GM12878 (cell line): ENCODE measurements around the gene FBXO33. TPM values are rescaled to one million over a fixed set of nuclear protein-coding genes. Genes with fewer than 3 reads are reported as not detected.

Source experiments
- ASH2L ChIP-seq: fragments of 300-600, 200-600 bp; sonication (generic); IDR thresholded peaks from 2 replicates; pipeline ENCODE4 v1.6.1; 2017; ENCODE audit warnings: low read depth, mild to moderate bottlenecking, borderline replicate concordance
- BHLHE40 ChIP-seq, 2 experiments: fragments of 450-650 bp in 1 of 2; IDR thresholded peaks; 2 replicates each; pipeline ENCODE4 v1.6.1; 2011 to 2017; ENCODE audit warnings: low read depth in 2 of 2, borderline replicate concordance in 1 of 2, improper control_type of control experiment in 1 of 2, low read length in 1 of 2, mild to moderate bottlenecking in 1 of 2
- CBFB ChIP-seq: IDR thresholded peaks from 2 replicates; pipeline ENCODE4 v1.6.1; 2016; ENCODE audit warnings: antibody characterized with exemption, low read depth
- CHD2 ChIP-seq: IDR thresholded peaks from 2 replicates; pipeline ENCODE4 v1.6.1; 2011; ENCODE audit warnings: low read depth, low read length, improper control_type of control experiment, borderline replicate concordance
- CREM ChIP-seq: IDR thresholded peaks from 2 replicates; pipeline ENCODE4 v1.6.1; 2014; ENCODE audit warnings: antibody characterized with exemption, low read depth
- E2F8 ChIP-seq: fragments of 450-650 bp; IDR thresholded peaks from 2 replicates; pipeline ENCODE4 v1.6.1; 2018; ENCODE audit warnings: mild to moderate bottlenecking, low read depth, moderate library complexity; ENCODE audit not compliant: partially characterized antibody
- ETV6 ChIP-seq, 2 experiments: fragments of 450-650 bp in 1 of 2; IDR thresholded peaks in 1 of 2; conservative IDR thresholded peaks in 1 of 2; 2 replicates each; pipeline ENCODE4 v1.6.1; 2014; ENCODE audit warnings: antibody characterized with exemption in 1 of 2, borderline replicate concordance in 1 of 2, low read depth in 1 of 2, mild to moderate bottlenecking in 1 of 2, moderate library complexity in 1 of 2
- FOXK2 ChIP-seq: fragments of 450-650 bp; IDR thresholded peaks from 2 replicates; pipeline ENCODE4 v1.6.1; 2017; ENCODE audit warnings: mild to moderate bottlenecking, moderate library complexity
- GATAD2B ChIP-seq: fragments of 450-650 bp; conservative IDR thresholded peaks from 2 replicates; pipeline ENCODE4 v1.6.1; 2017; ENCODE audit warnings: low read depth, mild to moderate bottlenecking, moderate library complexity
- HDAC6 ChIP-seq: fragments of 200-600 bp; sonication (generic); IDR thresholded peaks from one replicate; pipeline ENCODE4 v1.8.0; 2017; ENCODE audit warnings: antibody characterized with exemption; ENCODE audit not compliant: unreplicated experiment
- IKZF2 ChIP-seq, 2 experiments: fragments of 450-650 bp; IDR thresholded peaks; 2 replicates each; pipeline ENCODE4 v1.6.1; 2017; ENCODE audit warnings: mild to moderate bottlenecking in 2 of 2, moderate library complexity in 2 of 2
- JUNB ChIP-seq: IDR thresholded peaks from 2 replicates; pipeline ENCODE4 v1.6.1; 2016; ENCODE audit warnings: antibody characterized with exemption, mild to moderate bottlenecking
- KLF5 ChIP-seq: fragments of 450-650 bp; IDR thresholded peaks from 2 replicates; pipeline ENCODE4 v1.6.1; 2014; ENCODE audit warnings: mild to moderate bottlenecking; ENCODE audit not compliant: partially characterized antibody
- MAX ChIP-seq: IDR thresholded peaks from 2 replicates; pipeline ENCODE4 v1.6.1; 2012; ENCODE audit warnings: low read depth, low read length, improper control_type of control experiment
- MYB ChIP-seq: fragments of 150-350 bp; IDR thresholded peaks from 2 replicates; pipeline ENCODE4 v1.6.1; 2014; ENCODE audit warnings: mild to moderate bottlenecking, low read depth, low read length, borderline replicate concordance
- NFYA ChIP-seq: IDR thresholded peaks from 2 replicates; pipeline ENCODE4 v1.6.1; 2011; ENCODE audit warnings: low read depth, mild to moderate bottlenecking, low read length, improper control_type of control experiment, borderline replicate concordance
- NFYB ChIP-seq: IDR thresholded peaks from 2 replicates; pipeline ENCODE4 v1.6.1; 2011; ENCODE audit warnings: low read depth, mild to moderate bottlenecking, low read length, improper control_type of control experiment, moderate library complexity; ENCODE audit not compliant: insufficient read depth
- NRF1 ChIP-seq: conservative IDR thresholded peaks from 2 replicates; pipeline ENCODE4 v1.6.1; 2011; ENCODE audit warnings: mild to moderate bottlenecking, low read depth, low read length, improper control_type of control experiment
- POLR2AphosphoS2 ChIP-seq: IDR thresholded peaks from 2 replicates; pipeline ENCODE4 v1.6.1; 2011; ENCODE audit warnings: low read depth, mild to moderate bottlenecking, low read length, improper control_type of control experiment, moderate library complexity
- RELA ChIP-seq: fragments of 450-650 bp; IDR thresholded peaks from 2 replicates; pipeline ENCODE4 v1.8.0; 2014; ENCODE audit warnings: borderline replicate concordance; ENCODE audit not compliant: partially characterized antibody
- SMAD1 ChIP-seq: fragments of 450-650 bp; IDR thresholded peaks from 2 replicates; pipeline ENCODE4 v1.6.1; 2018; ENCODE audit warnings: mild to moderate bottlenecking, low read depth; ENCODE audit not compliant: partially characterized antibody
- SMAD5 ChIP-seq: IDR thresholded peaks from 2 replicates; pipeline ENCODE4 v1.6.1; 2016; ENCODE audit warnings: antibody characterized with exemption, low read depth
- SMC3 ChIP-seq: IDR thresholded peaks from 2 replicates; pipeline ENCODE4 v1.6.1; 2011; ENCODE audit warnings: low read length, improper control_type of control experiment, borderline replicate concordance
- SPI1 ChIP-seq: IDR thresholded peaks from 2 replicates; pipeline ENCODE4 v1.6.1; 2011; ENCODE audit warnings: low read depth, mild to moderate bottlenecking, low read length, moderate library complexity, borderline replicate concordance; ENCODE audit not compliant: insufficient read depth
- TARDBP ChIP-seq: IDR thresholded peaks from 2 replicates; pipeline ENCODE4 v1.6.1; 2016; ENCODE audit warnings: borderline replicate concordance
- TCF12 ChIP-seq: IDR thresholded peaks from 2 replicates; pipeline ENCODE4 v1.6.1; 2011; ENCODE audit warnings: low read depth, mild to moderate bottlenecking, low read length
- WRNIP1 ChIP-seq: IDR thresholded peaks from 2 replicates; pipeline ENCODE4 v1.6.1; 2011; ENCODE audit warnings: low read depth, low read length, improper control_type of control experiment, borderline replicate concordance
- YBX1 ChIP-seq: fragments of 450-650 bp; IDR thresholded peaks from 2 replicates; pipeline ENCODE4 v1.6.1; 2016; ENCODE audit warnings: antibody characterized with exemption
- YY1 ChIP-seq: IDR thresholded peaks from 2 replicates; pipeline ENCODE4 v1.6.1; 2011; ENCODE audit warnings: low read depth, mild to moderate bottlenecking, low read length
- polyA plus RNA-seq, 11 experiments: library from polyadenylated mRNA; depleted of rRNA in 4 of 11; unstranded in 6 of 11; stranded (reverse) in 5 of 11; fragments of >200 nt; fragmentation: Nextera tagmentation in 4 of 11; fragmentation: Illumina TruSeq in 1 of 11; extraction: Ambion mirVana in 4 of 11; extraction: Trizol in 1 of 11; gene quantifications; 1 replicate in 1 of 11; 2 replicates in 10 of 11; pipeline versions ENCODE4 v1.2.1 to v1.2.3, GENCODE V29; 2011 to 2016; ENCODE audit warnings: inconsistent platforms in 2 of 11, missing spikeins in 2 of 11, low read depth in 1 of 11
- total RNA-seq, 4 experiments: library from RNA; depleted of rRNA in 3 of 4; stranded (reverse); fragments of >200 nt in 3 of 4; fragmentation: Illumina TruSeq in 1 of 4; extraction: Trizol in 1 of 4; gene quantifications; 2 replicates each; pipeline versions ENCODE4 v1.2.1 to v1.2.3, GENCODE V29; 2013 to 2021
- TF ChIP-seq, protein P1 (sequence below): IDR thresholded peaks from 2 replicates; pipeline ENCODE4 v1.6.1; 2011; ENCODE audit warnings: low read depth, mild to moderate bottlenecking, low read length, moderate library complexity, borderline replicate concordance; ENCODE audit errors: extremely low read depth

The FBXO33 gene
- total and polyA plus RNA-seq, 10 of the 15 experiments (the other 5 are each of a cell fraction or from before 2014, with no cell fraction given) = 4.7 to 56.9 (median 19.6) TPM

DNA sequence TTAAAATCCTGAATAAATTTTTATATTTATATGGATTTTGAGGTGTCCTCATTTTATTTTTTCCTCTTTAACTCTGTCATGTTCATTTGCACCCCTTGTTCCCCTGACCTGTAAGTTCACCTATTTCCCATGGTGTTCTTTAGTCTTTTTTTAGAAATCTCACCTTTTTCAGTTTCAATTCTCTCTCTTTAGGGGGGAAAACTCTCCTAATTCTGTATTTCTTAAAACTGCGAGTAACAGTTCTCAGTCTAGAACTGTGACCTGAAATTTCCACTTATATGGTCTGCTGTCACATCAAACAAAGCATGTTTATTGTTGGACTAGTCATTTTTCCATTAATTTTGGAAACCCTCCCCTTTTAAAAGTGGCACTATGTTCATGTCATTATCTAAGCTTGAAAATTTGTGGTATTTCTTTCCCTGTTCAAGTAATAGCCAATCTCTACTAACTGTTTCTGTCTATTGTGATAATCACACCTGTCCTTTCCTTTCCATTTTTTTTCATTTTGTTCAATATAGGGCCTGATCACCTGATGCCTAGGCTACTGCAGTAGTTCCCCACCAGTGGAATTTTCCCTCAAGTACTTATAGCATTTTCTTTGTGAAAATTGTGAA is 14.0 kb upstream of the FBXO33 start (continued):
- TF ChIP-seq SMC3 (no peak), ASH2L (no peak), IKZF2 (IDR thresholded peaks at IDR 0.05) (peak; percentile 91 to 92), MAX (no peak), BHLHE40 (IDR thresholded peaks at IDR 0.05; ENCODE audit: borderline replicate concordance in 1 of 2, low read depth in 2 of 2, low read length in 1 of 2) (no peak), KLF5 (no peak), CHD2 (0 out of 2 replicates have a peak, but pooled peaks have one; percentile 22), TARDBP (no peak), YY1 (no peak), WRNIP1 (no peak), CBFB (no peak), NFYA (no peak), SMAD1 (no peak), HDAC6 (no peak), ETV6 (conservative IDR thresholded peaks at IDR 0.05 in 1 of 2, IDR thresholded peaks at IDR 0.05 in 1 of 2; ENCODE audit: borderline replicate concordance in 1 of 2, low read depth in 1 of 2) (0 out of 4 replicates have a peak, but pooled peaks of 1 of the 2 experiments have one; percentile 20), NRF1 (no peak), POLR2AphosphoS2 (no peak), FOXK2 (no peak), JUNB (no peak; the same call in 1 of the 2 replicates), SMAD5 (no peak), TCF12 (no peak), GATAD2B (peak; percentile 47; the same call in 1 of the 2 replicates), CREM (no peak), MYB (no peak), NFYB (no peak), SPI1 (no peak), E2F8 (no peak), RELA (no peak), YBX1 (no peak)
- TF ChIP-seq, protein P1, sequence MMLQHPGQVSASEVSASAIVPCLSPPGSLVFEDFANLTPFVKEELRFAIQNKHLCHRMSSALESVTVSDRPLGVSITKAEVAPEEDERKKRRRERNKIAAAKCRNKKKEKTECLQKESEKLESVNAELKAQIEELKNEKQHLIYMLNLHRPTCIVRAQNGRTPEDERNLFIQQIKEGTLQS = no peak
